Trophoblast cell (in vitro differentiated cells and primary cell): ENCODE results near the gene MPPED2.

ENCODE experiments used
- DNase-seq, 2 donors: peaks; one replicate each; pipeline ENCODE4 v3.0.0-alpha.2; 2016
- H2AFZ ChIP-seq: 2 replicates; pipeline ENCODE4 v1.6.1; 2013; ENCODE audit warnings: low read length, moderate library complexity, mild to moderate bottlenecking; ENCODE audit not compliant: insufficient read depth, poor library complexity
- H2AK5ac ChIP-seq: 2 replicates; pipeline ENCODE4 v1.6.1; 2013; ENCODE audit warnings: mild to moderate bottlenecking, low read length
- H2BK120ac ChIP-seq: 2 replicates; pipeline ENCODE4 v1.6.1; 2013; ENCODE audit warnings: low read length, mild to moderate bottlenecking, moderate library complexity; ENCODE audit not compliant: insufficient read depth, poor library complexity
- H2BK12ac ChIP-seq: 2 replicates; pipeline ENCODE4 v1.6.1; 2013; ENCODE audit warnings: mild to moderate bottlenecking, low read length, moderate library complexity
- H2BK5ac ChIP-seq: 2 replicates; pipeline ENCODE4 v1.6.1; 2013; ENCODE audit warnings: low read length, low read depth, moderate library complexity, mild to moderate bottlenecking; ENCODE audit not compliant: poor library complexity
- H3K14ac ChIP-seq: 2 replicates; pipeline ENCODE4 v1.6.1; 2013; ENCODE audit warnings: mild to moderate bottlenecking, low read length
- H3K18ac ChIP-seq: 2 replicates; pipeline ENCODE4 v1.6.1; 2013; ENCODE audit warnings: mild to moderate bottlenecking, low read length
- H3K23ac ChIP-seq: 2 replicates; pipeline ENCODE4 v1.6.1; 2013; ENCODE audit warnings: low read length
- H3K27ac ChIP-seq: 2 replicates; pipeline ENCODE4 v1.5.1; 2013; ENCODE audit warnings: low read depth, mild to moderate bottlenecking, inconsistent platforms, low read length, moderate library complexity
- H3K27me3 ChIP-seq: 2 replicates; pipeline ENCODE4 v1.6.1; 2013; ENCODE audit warnings: inconsistent platforms, mild to moderate bottlenecking, low read length, moderate library complexity; ENCODE audit not compliant: insufficient read depth
- H3K36me3 ChIP-seq, 2 experiments: 1 replicate in 1 of 2; 2 replicates in 1 of 2; pipeline ENCODE4 v1.6.1; 2013; ENCODE audit warnings: low read length in 2 of 2, mild to moderate bottlenecking in 2 of 2, moderate library complexity in 1 of 2; ENCODE audit not compliant: insufficient read depth in 2 of 2, control insufficient read depth in 1 of 2
- H3K4ac ChIP-seq: 2 replicates; pipeline ENCODE4 v1.6.1; 2013; ENCODE audit warnings: low read depth, mild to moderate bottlenecking, low read length, moderate library complexity
- H3K4me1 ChIP-seq, 2 experiments: 1 replicate in 1 of 2; 2 replicates in 1 of 2; pipeline ENCODE4 v1.6.1; 2013; ENCODE audit warnings: low read length in 2 of 2, mild to moderate bottlenecking in 2 of 2, moderate library complexity in 1 of 2; ENCODE audit not compliant: insufficient read depth in 2 of 2, control insufficient read depth in 1 of 2
- H3K4me2 ChIP-seq: 2 replicates; pipeline ENCODE4 v1.6.1; 2013; ENCODE audit warnings: inconsistent platforms, mild to moderate bottlenecking, low read length, moderate library complexity
- H3K4me3 ChIP-seq: 2 replicates; pipeline ENCODE4 v1.5.1; 2013; ENCODE audit warnings: mild to moderate bottlenecking, low read depth, low read length, inconsistent platforms
- H3K79me1 ChIP-seq: one replicate; pipeline ENCODE4 v1.6.1; 2013; ENCODE audit warnings: low read length
- H3K79me2 ChIP-seq: 2 replicates; pipeline ENCODE4 v1.6.1; 2013; ENCODE audit warnings: low read length, mild to moderate bottlenecking; ENCODE audit not compliant: control insufficient read depth, insufficient read depth, poor library complexity
- H3K9ac ChIP-seq: 2 replicates; pipeline ENCODE4 v1.6.1; 2013; ENCODE audit warnings: mild to moderate bottlenecking, low read length
- H3K9me3 ChIP-seq: 2 replicates; pipeline ENCODE4 v1.6.1; 2013; ENCODE audit warnings: low read depth, mild to moderate bottlenecking, control low read depth, inconsistent platforms, low read length; ENCODE audit not compliant: insufficient read depth
- H4K12ac ChIP-seq: 2 replicates; pipeline ENCODE4 v1.6.1; 2013; ENCODE audit warnings: low read depth, mild to moderate bottlenecking, low read length, moderate library complexity
- H4K8ac ChIP-seq: 2 replicates; pipeline ENCODE4 v1.6.1; 2013; ENCODE audit warnings: low read depth, mild to moderate bottlenecking, low read length, moderate library complexity
- H4K91ac ChIP-seq: one replicate; pipeline ENCODE4 v1.6.1; 2013; ENCODE audit warnings: low read depth, mild to moderate bottlenecking, low read length, moderate library complexity
- WGBS: extraction: QIAGEN DNeasy Blood & Tissue Kit; methylation state at CpG from one replicate; pipeline ENCODE4 v1.1.7; 2013; ENCODE audit warnings: missing lambda C conversion rate; ENCODE audit not compliant: insufficient read length, insufficient coverage; ENCODE audit errors: extremely low coverage; 5-methylcytosine and 5-hydroxymethylcytosine counted together

MPPED2 gene

GRCh38 chr11:30423279-30423648 lies 162.9 kb downstream of the MPPED2 start:
- H3K27ac ChIP-seq: no peak overlapping the region
- H3K79me2 ChIP-seq: no peaks in the 10 kb centered on the region
- WGBS: no CpG with 5 or more reads among the region's 5 CpGs
- H2BK5ac ChIP-seq: no peak overlapping the region
- DNase-seq: no peak
- H2BK120ac ChIP-seq: no peak overlapping the region
- no peak overlapping the region for H2BK12ac ChIP-seq
- H3K18ac ChIP-seq: no peak overlapping the region
- no peak overlapping the region for H3K23ac ChIP-seq
- no peak overlapping the region for H2AK5ac ChIP-seq
- no peak overlapping the region for H2AFZ ChIP-seq
- no peaks in the 10 kb centered on the region for H3K27me3 ChIP-seq
- H3K9ac ChIP-seq: no peak overlapping the region
- H4K8ac ChIP-seq: no peak overlapping the region
- no peak overlapping the region for H3K4me3 ChIP-seq
- H3K9me3 ChIP-seq: no peaks in the 10 kb centered on the region
- H4K91ac ChIP-seq: no peak overlapping the region
- H3K36me3 ChIP-seq: no peaks in the 10 kb centered on the region
- no peaks in the 10 kb centered on the region for H3K79me1 ChIP-seq
- no peak overlapping the region for H3K4me2 ChIP-seq
- H3K14ac ChIP-seq: no peak overlapping the region
- no peak overlapping the region for H3K4ac ChIP-seq
- H4K12ac ChIP-seq: no peak overlapping the region
- peaks cover 0 to 3% of the 10 kb centered on the region in 2 experiments for H3K4me1 ChIP-seq

GRCh38 chr11:30422447-30423278 lies 163.5 kb downstream of the MPPED2 start:
- Histone ChIP-seq H3K23ac (no peak overlapping the region), H3K36me3 (no peaks in the 10 kb centered on the region), H2BK12ac (no peak overlapping the region), H4K91ac (no peak overlapping the region), H3K9me3 (no peaks in the 10 kb centered on the region), H2AFZ (no peak overlapping the region), H3K4ac (no peak overlapping the region), H3K79me2 (no peaks in the 10 kb centered on the region), H4K12ac (no peak overlapping the region), H3K18ac (no peak overlapping the region), H3K4me3 (no peak overlapping the region), H3K27ac (no peak overlapping the region), H3K4me1 (peaks cover 0 to 3% of the 10 kb centered on the region in 2 experiments), H3K9ac (no peak overlapping the region), H2BK120ac (no peak overlapping the region), H2AK5ac (no peak overlapping the region), H3K4me2 (no peak overlapping the region), H4K8ac (no peak overlapping the region), H2BK5ac (no peak overlapping the region), H3K14ac (no peak overlapping the region), H3K27me3 (no peaks in the 10 kb centered on the region), H3K79me1 (no peaks in the 10 kb centered on the region)
- no CpG with 5 or more reads among the region's 5 CpGs for WGBS
- no peak for DNase-seq

GRCh38 chr11:30420233-30420787 lies 165.8 kb downstream of the MPPED2 start:
- no peak overlapping the region for H4K12ac ChIP-seq
- no peak overlapping the region for H2BK120ac ChIP-seq
- no peak overlapping the region for H3K27ac ChIP-seq
- no peak overlapping the region for H4K8ac ChIP-seq
- H3K27me3 ChIP-seq: no peaks in the 10 kb centered on the region
- no peak overlapping the region for H3K4me2 ChIP-seq
- WGBS: no CpG with 5 or more reads among the region's 5 CpGs
- no peak for DNase-seq
- H3K4ac ChIP-seq: no peak overlapping the region
- H3K36me3 ChIP-seq: no peaks in the 10 kb centered on the region
- H3K18ac ChIP-seq: no peak overlapping the region
- H3K4me3 ChIP-seq: no peak overlapping the region
- H3K23ac ChIP-seq: no peak overlapping the region
- H3K9me3 ChIP-seq: no peaks in the 10 kb centered on the region
- H2AK5ac ChIP-seq: no peak overlapping the region
- H2AFZ ChIP-seq: no peak overlapping the region
- no peak overlapping the region for H4K91ac ChIP-seq
- no peaks in the 10 kb centered on the region for H3K79me1 ChIP-seq
- no peak overlapping the region for H2BK5ac ChIP-seq
- no peaks in the 10 kb centered on the region for H3K79me2 ChIP-seq
- H2BK12ac ChIP-seq: no peak overlapping the region
- no peak overlapping the region for H3K9ac ChIP-seq
- H3K4me1 ChIP-seq: no peaks in the 10 kb centered on the region
- H3K14ac ChIP-seq: no peak overlapping the region

GRCh38 chr11:30414806-30415205 lies 171.3 kb downstream of the MPPED2 start:
- Histone ChIP-seq H3K14ac (no peak overlapping the region), H2AK5ac (no peak overlapping the region), H2BK120ac (no peak overlapping the region), H3K36me3 (no peaks in the 10 kb centered on the region), H3K4me3 (no peak overlapping the region), H3K4me2 (no peak overlapping the region), H3K79me1 (peaks cover 2% of the 10 kb centered on the region), H3K27me3 (no peaks in the 10 kb centered on the region), H4K91ac (no peak overlapping the region), H3K9me3 (no peaks in the 10 kb centered on the region), H3K23ac (no peak overlapping the region), H3K79me2 (no peaks in the 10 kb centered on the region), H2AFZ (no peak overlapping the region), H3K4me1 (peaks cover 3% of the 10 kb centered on the region in 2 experiments), H2BK12ac (no peak overlapping the region), H3K27ac (no peak overlapping the region), H4K8ac (no peak overlapping the region), H3K4ac (no peak overlapping the region), H2BK5ac (no peak overlapping the region), H3K9ac (no peak overlapping the region), H4K12ac (no peak overlapping the region), H3K18ac (no peak overlapping the region)
- no CpG with 5 or more reads among the region's 6 CpGs for WGBS
- no peak for DNase-seq
